ENCODE results near the gene CHD1. TPM values are rescaled to one million over a fixed set of nuclear protein-coding genes. Genes with fewer than 3 reads are reported as not detected.

CHD1 gene
- total RNA-seq, 1 donor from 2014 or later: 39.0 TPM

DNA sequence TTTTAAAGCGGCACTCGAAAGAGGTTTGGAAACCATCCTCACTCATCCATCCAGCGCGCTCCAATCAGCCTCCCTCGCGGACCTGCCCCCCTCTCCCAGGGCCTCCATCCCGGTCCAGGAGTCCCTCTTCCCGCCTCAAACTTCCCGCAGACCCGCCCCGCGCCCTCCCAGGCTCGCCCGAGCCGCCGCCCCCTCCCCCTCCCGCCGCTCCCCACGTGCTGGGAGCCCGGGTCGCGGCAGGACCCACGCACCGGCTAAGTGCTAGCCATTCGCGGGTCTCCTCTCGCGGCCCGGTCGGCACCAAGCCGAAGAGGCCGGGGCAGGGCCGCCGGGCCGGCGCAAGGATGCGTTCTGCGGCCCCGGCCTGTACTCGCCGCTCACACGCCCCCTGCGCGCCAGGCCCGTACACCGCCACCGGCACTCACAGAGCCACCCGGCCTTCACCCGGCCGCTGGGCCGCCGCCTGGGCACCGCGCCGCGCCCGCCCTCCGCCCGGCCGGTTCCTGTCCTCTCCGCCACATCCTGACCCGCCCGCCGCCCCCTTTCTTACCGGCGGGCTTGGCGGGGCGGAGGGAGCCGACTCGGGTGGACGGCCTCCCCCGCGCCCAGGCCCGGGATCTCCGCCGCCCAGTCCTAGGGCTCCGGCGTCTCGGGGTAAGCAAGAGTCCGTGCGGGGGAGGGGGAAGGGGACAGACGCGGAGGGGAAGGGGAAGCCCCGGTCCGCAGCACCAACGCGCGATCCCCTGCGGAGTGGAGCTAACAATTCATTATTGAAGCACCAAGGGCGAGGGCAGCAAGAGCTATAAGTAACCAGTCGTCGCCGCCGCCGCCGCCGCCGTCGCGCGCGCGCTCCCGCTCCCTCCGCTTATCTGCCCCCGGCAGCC lies 576 bp downstream of the CHD1 start:
- Histone ChIP-seq H3K27ac (ENCODE audit: low read depth, low read length) (peak overlapping the region; percentile 100), H3K27me3 (ENCODE audit: insufficient read depth, low read length) (no peaks in the 10 kb centered on the region), H3K4me2 (ENCODE audit: low read length) (peak overlapping the region; percentile 97), H3K36me3 (ENCODE audit: insufficient read depth, low read length) (peaks cover 10% of the 10 kb centered on the region), H3K9me3 (ENCODE audit: insufficient read depth, low read depth, low read length) (no peaks in the 10 kb centered on the region), H3K9ac (ENCODE audit: low read length) (peak overlapping the region; percentile 100), H3K79me2 (ENCODE audit: insufficient read depth, low read length) (peaks cover 79% of the 10 kb centered on the region), H3K4me1 (ENCODE audit: insufficient read depth, low read length) (peaks cover 6% of the 10 kb centered on the region), H4K20me1 (ENCODE audit: insufficient read depth, low read length) (peaks cover 48% of the 10 kb centered on the region), H3K4me3 (ENCODE audit: insufficient read depth, low read depth, low read length) (peak overlapping the region; percentile 80), H2AFZ (ENCODE audit: low read depth, low read length) (peak overlapping the region; percentile 54)
- DNase-seq (ENCODE audit: low read depth) (peak; percentile 59), FAIRE-seq (no peak)
- no peaks in the 10 kb centered on the region for H3K9me3 Mint-ChIP-seq (ENCODE audit: unreplicated experiment)
- TF ChIP-seq, protein P1, sequence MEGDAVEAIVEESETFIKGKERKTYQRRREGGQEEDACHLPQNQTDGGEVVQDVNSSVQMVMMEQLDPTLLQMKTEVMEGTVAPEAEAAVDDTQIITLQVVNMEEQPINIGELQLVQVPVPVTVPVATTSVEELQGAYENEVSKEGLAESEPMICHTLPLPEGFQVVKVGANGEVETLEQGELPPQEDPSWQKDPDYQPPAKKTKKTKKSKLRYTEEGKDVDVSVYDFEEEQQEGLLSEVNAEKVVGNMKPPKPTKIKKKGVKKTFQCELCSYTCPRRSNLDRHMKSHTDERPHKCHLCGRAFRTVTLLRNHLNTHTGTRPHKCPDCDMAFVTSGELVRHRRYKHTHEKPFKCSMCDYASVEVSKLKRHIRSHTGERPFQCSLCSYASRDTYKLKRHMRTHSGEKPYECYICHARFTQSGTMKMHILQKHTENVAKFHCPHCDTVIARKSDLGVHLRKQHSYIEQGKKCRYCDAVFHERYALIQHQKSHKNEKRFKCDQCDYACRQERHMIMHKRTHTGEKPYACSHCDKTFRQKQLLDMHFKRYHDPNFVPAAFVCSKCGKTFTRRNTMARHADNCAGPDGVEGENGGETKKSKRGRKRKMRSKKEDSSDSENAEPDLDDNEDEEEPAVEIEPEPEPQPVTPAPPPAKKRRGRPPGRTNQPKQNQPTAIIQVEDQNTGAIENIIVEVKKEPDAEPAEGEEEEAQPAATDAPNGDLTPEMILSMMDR (IDR thresholded peaks at IDR 0.05; ENCODE audit: insufficient read depth, low read depth, low read length): no peak
- no peaks in the 10 kb centered on the region for H3K36me3 Mint-ChIP-seq (ENCODE audit: low read depth, unreplicated experiment)
- H3K4me1 Mint-ChIP-seq (ENCODE audit: low read depth, unreplicated experiment): peaks cover 17% of the 10 kb centered on the region
- H3K4me3 Mint-ChIP-seq (ENCODE audit: unreplicated experiment): peak overlapping the region; percentile 96
- H3K27ac Mint-ChIP-seq (ENCODE audit: unreplicated experiment): peak overlapping the region; percentile 67
- no peaks in the 10 kb centered on the region for H3K27me3 Mint-ChIP-seq (ENCODE audit: low read depth, unreplicated experiment)

DNA sequence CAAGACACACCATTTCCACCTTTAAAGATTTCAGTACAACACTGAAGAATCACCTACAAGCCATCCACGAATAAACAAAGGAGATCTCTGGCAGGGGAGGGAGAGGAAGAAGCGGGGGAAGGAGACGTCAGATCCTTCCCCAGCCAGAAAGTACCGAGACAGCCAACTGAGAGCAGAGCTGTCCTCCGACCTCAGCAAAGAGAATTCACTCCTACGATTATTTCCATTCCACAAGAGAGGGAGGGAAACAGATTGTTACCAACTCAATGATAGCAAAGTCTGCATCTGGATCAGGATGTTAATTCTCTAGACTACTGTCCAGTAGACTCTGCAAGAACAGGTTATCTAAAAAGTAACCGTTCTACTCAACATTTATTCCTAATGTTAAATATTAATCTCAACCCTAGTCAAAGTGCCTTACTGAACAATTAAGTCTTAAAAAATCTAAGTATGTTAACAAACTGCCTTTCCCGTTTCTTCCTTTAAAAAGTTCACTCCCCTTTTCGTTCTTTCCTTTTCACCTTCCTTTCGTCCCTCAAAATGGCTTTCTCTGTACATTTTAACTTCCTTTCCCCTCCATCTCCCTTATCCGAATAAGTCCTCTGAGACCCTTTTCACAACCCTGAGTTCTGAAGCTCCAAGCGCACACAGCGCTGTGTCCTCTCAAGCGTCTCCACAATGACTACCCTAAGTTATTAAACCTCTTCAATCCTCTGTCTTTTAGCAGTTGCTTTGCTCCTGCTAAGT lies 1.4 kb downstream of the CHD1 start:
- Histone ChIP-seq H3K9ac (ENCODE audit: low read length) (peak overlapping the region; percentile 100), H4K20me1 (ENCODE audit: insufficient read depth, low read length) (peaks cover 43% of the 10 kb centered on the region), H3K4me3 (ENCODE audit: insufficient read depth, low read depth, low read length) (peak overlapping the region; percentile 80), H3K9me3 (ENCODE audit: insufficient read depth, low read depth, low read length) (no peaks in the 10 kb centered on the region), H3K79me2 (ENCODE audit: insufficient read depth, low read length) (peaks cover 80% of the 10 kb centered on the region), H3K36me3 (ENCODE audit: insufficient read depth, low read length) (peaks cover 17% of the 10 kb centered on the region), H3K4me2 (ENCODE audit: low read length) (peak overlapping the region; percentile 97), H3K4me1 (ENCODE audit: insufficient read depth, low read length) (peaks cover 6% of the 10 kb centered on the region), H2AFZ (ENCODE audit: low read depth, low read length) (no peak overlapping the region), H3K27me3 (ENCODE audit: insufficient read depth, low read length) (no peaks in the 10 kb centered on the region), H3K27ac (ENCODE audit: low read depth, low read length) (peak overlapping the region; percentile 78)
- no peaks in the 10 kb centered on the region for H3K27me3 Mint-ChIP-seq (ENCODE audit: low read depth, unreplicated experiment)
- H3K27ac Mint-ChIP-seq (ENCODE audit: unreplicated experiment): peak overlapping the region; percentile 67
- FAIRE-seq: peak; percentile 23
- TF ChIP-seq, protein P1 (IDR thresholded peaks at IDR 0.05; ENCODE audit: insufficient read depth, low read depth, low read length): no peak
- TF ChIP-seq EZH2 (IDR thresholded peaks at IDR 0.05; ENCODE audit: insufficient read depth, low read length): no peak
- H3K9me3 Mint-ChIP-seq (ENCODE audit: unreplicated experiment): no peaks in the 10 kb centered on the region
- DNase-seq (ENCODE audit: low read depth): peak; percentile 72
- H3K4me1 Mint-ChIP-seq (ENCODE audit: low read depth, unreplicated experiment): peaks cover 17% of the 10 kb centered on the region
- no peaks in the 10 kb centered on the region for H3K36me3 Mint-ChIP-seq (ENCODE audit: low read depth, unreplicated experiment)
- peak overlapping the region; percentile 92 for H3K4me3 Mint-ChIP-seq (ENCODE audit: unreplicated experiment)
